K562 (cell line): ENCODE data around the gene SLC15A1. TPM values are rescaled to one million over a fixed set of nuclear protein-coding genes. Genes with fewer than 3 reads are reported as not detected.

ENCODE experiments used
- ATAC-seq: fragments of 200-7000 bp; cut with Tn5 transposase; 3 replicates; pipeline ENCODE4 v1.9.1; 2020; ENCODE audit warnings: moderate library complexity
- BruUV-seq: library from RNA; stranded (reverse); fragments of 400-500 nt; replicated peaks from 2 replicates; lab custom pipeline; 2021; lab: Mats Ljungman, UMichigan
- CTCF ChIA-PET: fragments of 300-600 bp; formaldehyde crosslinking; extraction: SDS; loops from one replicate; lab custom pipeline; 2021; ENCODE audit warnings: low intra/inter-chr PET ratio; lab: Yijun Ruan, JAX
- POLR2A ChIA-PET: fragments of 300-600, 350-650 bp; sonication (Branson Sonifier 250); formaldehyde crosslinking; extraction: SDS; loops from one replicate; lab custom pipeline; 2021; ENCODE audit warnings: antibody characterized with exemption, inconsistent platforms; lab: Yijun Ruan, JAX
- DNase-seq, 4 experiments: peaks; one replicate each; pipeline versions ENCODE4 v3.0.0 to v3.0.0-alpha.2; 2011 to 2018; ENCODE audit warnings: low spot score in 3 of 4, mixed read lengths in 3 of 4; ENCODE audit errors: extremely low read depth in 1 of 4
- FAIRE-seq: peaks from 2 replicates; lab custom pipeline; 2011; peaks lifted over from hg19 to GRCh38; lab: Jason Lieb, UNC
- H2AFZ ChIP-seq: 2 replicates; pipeline ENCODE4 v1.6.0; 2011; ENCODE audit warnings: low read depth, low read length, control low read depth, inconsistent platforms
- H3K27ac ChIP-seq: fragments of 200-600 bp; 3 replicates; pipeline ENCODE4 v1.8.0; 2011; ENCODE audit warnings: low read depth, mild to moderate bottlenecking, control low read depth, inconsistent platforms, low read length, moderate library complexity, mixed read lengths; ENCODE audit errors: extremely low read depth
- H3K27me3 ChIP-seq, 2 experiments: fragments of 300-600 bp in 1 of 2; 2 replicates in 1 of 2; 3 replicates in 1 of 2; pipeline versions ENCODE4 v1.6.0 to v1.8.0; 2011; ENCODE audit warnings: inconsistent platforms in 2 of 2, low read length in 2 of 2, mild to moderate bottlenecking in 1 of 2, mixed read lengths in 1 of 2, moderate library complexity in 1 of 2; ENCODE audit not compliant: control insufficient read depth in 2 of 2, insufficient read depth in 2 of 2
- H3K36me3 ChIP-seq: fragments of 300-600 bp; 3 replicates; pipeline ENCODE4 v1.8.0; 2011; ENCODE audit warnings: mild to moderate bottlenecking, low read length, inconsistent platforms; ENCODE audit not compliant: control insufficient read depth, insufficient read depth
- H3K4me1 ChIP-seq, 2 experiments: fragments of 200-600 bp in 1 of 2; replicated peaks in 1 of 2; 2 replicates in 1 of 2; 3 replicates in 1 of 2; pipeline versions ENCODE4 v1.5.1 to v1.8.0; 2011; ENCODE audit warnings: inconsistent platforms in 2 of 2, low read length in 2 of 2, mild to moderate bottlenecking in 1 of 2, mixed read lengths in 1 of 2, moderate library complexity in 1 of 2; ENCODE audit not compliant: control insufficient read depth in 2 of 2, insufficient read depth in 2 of 2
- H3K4me2 ChIP-seq: 2 replicates; pipeline ENCODE4 v1.6.1; 2011; ENCODE audit warnings: low read length, control low read depth, inconsistent platforms, mixed read lengths; ENCODE audit not compliant: insufficient read depth
- H3K4me3 ChIP-seq: fragments of 200-600 bp; sonication (generic), shearing (Covaris generic); 2 replicates; pipeline ENCODE4 v1.5.1; 2016; ENCODE audit warnings: control low read depth, inconsistent platforms
- H3K79me2 ChIP-seq: fragments of 200-600 bp; 3 replicates; pipeline ENCODE4 v1.8.0; 2011; ENCODE audit warnings: low read length, inconsistent platforms; ENCODE audit not compliant: control insufficient read depth, insufficient read depth
- H3K9ac ChIP-seq, 2 experiments: 2 replicates each; pipeline versions ENCODE4 v1.6.0 to v1.6.1; 2011; ENCODE audit warnings: low read depth in 2 of 2, low read length in 2 of 2, control low read depth in 1 of 2, inconsistent platforms in 1 of 2, mild to moderate bottlenecking in 1 of 2, mixed read lengths in 1 of 2; ENCODE audit not compliant: insufficient read depth in 1 of 2
- H3K9me1 ChIP-seq: one replicate; pipeline ENCODE4 v1.6.0; 2011; ENCODE audit warnings: inconsistent platforms, mild to moderate bottlenecking, low read length, moderate library complexity; ENCODE audit not compliant: control insufficient read depth, insufficient read depth
- H3K9me3 ChIP-seq: replicated peaks from 2 replicates; pipeline ENCODE4 v1.5.1; 2011; ENCODE audit warnings: low read depth, low read length, inconsistent platforms; ENCODE audit not compliant: control insufficient read depth, insufficient read depth
- H4K20me1 ChIP-seq: replicated peaks from 2 replicates; pipeline ENCODE4 v1.6.1; 2011; ENCODE audit warnings: low read length, inconsistent platforms, mixed read lengths; ENCODE audit not compliant: control insufficient read depth, insufficient read depth
- FOSL1 ChIP-seq: fragments of 200-800 bp; sonication (Bioruptor generic); conservative IDR thresholded peaks from 2 replicates; pipeline ENCODE4 v1.6.1; 2016; ENCODE audit warnings: missing genetic modification characterization, missing compliant biosample characterization
- TOE1 ChIP-seq, 2 experiments: fragments of 450-650 bp in 1 of 2; sonication (generic) in 1 of 2; formaldehyde crosslinking in 1 of 2; IDR thresholded peaks; 2 replicates each; pipeline versions ENCODE4 v1.7.1 to v1.8.0; 2016 to 2022; ENCODE audit warnings: borderline replicate concordance in 2 of 2, mild to moderate bottlenecking in 2 of 2, antibody characterized with exemption in 1 of 2, inconsistent platforms in 1 of 2, low read depth in 1 of 2, missing genetic modification reagents in 1 of 2, moderate library complexity in 1 of 2
- WGBS: fragments of 100-300 bp; shearing (Covaris generic); methylation state at CpG from one replicate; pipeline ENCODE4 v1.1.6; 2016; ENCODE audit warnings: low coverage, mixed read lengths; ENCODE audit not compliant: insufficient coverage; ENCODE audit errors: missing lambda C conversion rate; 5-methylcytosine and 5-hydroxymethylcytosine counted together
- in situ Hi-C: fragments of 300-500 bp; cut with MboI; formaldehyde crosslinking; loops from 4 replicates; pipeline ENCODE4 v1.15.0; 2018; ENCODE audit warnings: inconsistent platforms, mixed read lengths
- intact Hi-C: fragments of 100-400 bp; cut with micrococcal nuclease; formaldehyde crosslinking; loops from 2 replicates; pipeline ENCODE4 v1.14.2; 2022
- polyA plus RNA-seq, 8 experiments: library from polyadenylated mRNA; depleted of rRNA in 4 of 8; stranded (reverse) in 5 of 8; unstranded in 3 of 8; fragments of >200 nt; fragmentation: Nextera tagmentation in 2 of 8; fragmentation: Illumina TruSeq in 1 of 8; extraction: Ambion mirVana in 2 of 8; extraction: Trizol in 1 of 8; gene quantifications; 2 replicates each; pipeline versions ENCODE4 v1.2.1 to v1.2.3, GENCODE V29; 2011 to 2014; ENCODE audit warnings: inconsistent platforms in 1 of 8, missing spikeins in 1 of 8
- total RNA-seq, 7 experiments: library from RNA; depleted of rRNA in 6 of 7; stranded (reverse); fragments of >200 nt in 6 of 7; fragmentation: Illumina TruSeq in 2 of 7; extraction: Trizol in 2 of 7; gene quantifications; 2 replicates each; pipeline versions ENCODE4 v1.2.1 to v1.2.3, GENCODE V29; 2011 to 2021; ENCODE audit warnings: low replicate concordance in 1 of 7
- TF ChIP-seq, protein P1 (sequence below): fragments of 200-400 bp; formaldehyde crosslinking; IDR thresholded peaks from 2 replicates; pipeline ENCODE4 v1.6.1; 2017; ENCODE audit warnings: mild to moderate bottlenecking, low read depth, low read length, moderate library complexity

The SLC15A1 gene
- total and polyA plus RNA-seq, 9 of the 15 experiments (the other 6 are each of a cell fraction or from before 2014, with no cell fraction given), result not detected

DNA sequence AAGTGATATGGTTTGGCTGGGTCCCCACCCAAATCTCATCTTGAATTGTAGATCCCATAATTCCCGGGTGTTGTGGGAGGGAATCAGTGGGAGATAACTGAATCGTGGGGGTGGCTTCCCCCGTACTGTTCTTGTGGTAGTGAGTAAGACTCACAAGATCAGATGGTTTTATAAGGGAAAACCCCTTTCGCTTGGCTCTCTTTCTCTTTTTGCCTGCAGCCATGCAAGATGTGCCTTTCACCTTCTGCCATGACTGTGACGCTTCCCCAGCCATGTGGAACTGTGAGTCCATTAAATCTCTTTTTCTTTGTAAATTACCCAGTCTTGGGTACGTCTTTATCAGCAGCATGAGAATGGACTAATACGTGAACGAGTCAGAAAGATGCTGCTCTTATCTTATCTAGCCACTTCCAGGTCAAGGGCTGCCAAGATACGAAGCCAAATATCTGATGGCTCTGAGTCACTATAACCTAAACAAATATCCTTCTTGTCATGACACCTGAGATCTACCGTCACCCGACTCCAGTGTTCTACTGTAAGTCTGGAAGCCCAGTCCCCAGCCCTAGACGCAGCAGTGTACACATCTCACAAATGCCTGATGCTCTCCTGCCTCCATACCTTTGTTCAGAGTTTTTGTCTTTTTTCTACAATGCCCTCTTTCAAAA, 45.9 kb downstream of the SLC15A1 start:
- ATAC-seq, result no peak
- in situ Hi-C loops, result no loop called here
- no peaks in the 10 kb centered on the region for H3K9me1 ChIP-seq
- no peak overlapping the region for H3K4me3 ChIP-seq
- H3K4me1 ChIP-seq, result no peaks in the 10 kb centered on the region
- DNase-seq, result no peak
- H3K27ac ChIP-seq, result no peak overlapping the region
- WGBS, result 2% methylated on average over 12 of the region's 12 CpGs
- H3K9ac ChIP-seq, result no peak overlapping the region
- H3K9me3 ChIP-seq, result no peaks in the 10 kb centered on the region
- no peak for FAIRE-seq
- POLR2A ChIA-PET, result no interaction called here
- no TSS peak for BruUV-seq
- no peaks in the 10 kb centered on the region for H3K36me3 ChIP-seq
- TF ChIP-seq, protein P1, sequence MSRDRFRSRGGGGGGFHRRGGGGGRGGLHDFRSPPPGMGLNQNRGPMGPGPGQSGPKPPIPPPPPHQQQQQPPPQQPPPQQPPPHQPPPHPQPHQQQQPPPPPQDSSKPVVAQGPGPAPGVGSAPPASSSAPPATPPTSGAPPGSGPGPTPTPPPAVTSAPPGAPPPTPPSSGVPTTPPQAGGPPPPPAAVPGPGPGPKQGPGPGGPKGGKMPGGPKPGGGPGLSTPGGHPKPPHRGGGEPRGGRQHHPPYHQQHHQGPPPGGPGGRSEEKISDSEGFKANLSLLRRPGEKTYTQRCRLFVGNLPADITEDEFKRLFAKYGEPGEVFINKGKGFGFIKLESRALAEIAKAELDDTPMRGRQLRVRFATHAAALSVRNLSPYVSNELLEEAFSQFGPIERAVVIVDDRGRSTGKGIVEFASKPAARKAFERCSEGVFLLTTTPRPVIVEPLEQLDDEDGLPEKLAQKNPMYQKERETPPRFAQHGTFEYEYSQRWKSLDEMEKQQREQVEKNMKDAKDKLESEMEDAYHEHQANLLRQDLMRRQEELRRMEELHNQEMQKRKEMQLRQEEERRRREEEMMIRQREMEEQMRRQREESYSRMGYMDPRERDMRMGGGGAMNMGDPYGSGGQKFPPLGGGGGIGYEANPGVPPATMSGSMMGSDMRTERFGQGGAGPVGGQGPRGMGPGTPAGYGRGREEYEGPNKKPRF, result no peak
- TF ChIP-seq FOSL1 (tag) (peak; percentile 21; the same call in 1 of the 2 replicates), TOE1 (IDR thresholded peaks at IDR 0.05; ENCODE audit: borderline replicate concordance) (no peak), TOE1 (CRISPR knock-in tag; IDR thresholded peaks at IDR 0.05; ENCODE audit: borderline replicate concordance, low read depth) (no peak)
- TF ChIP-seq, all 486 proteins: peak for 1
- intact Hi-C loops, result no loop called here
- H3K79me2 ChIP-seq, result no peaks in the 10 kb centered on the region
- no peak overlapping the region for H3K4me2 ChIP-seq
- CTCF ChIA-PET, result no interaction called here
- no peaks in the 10 kb centered on the region for H4K20me1 ChIP-seq
- H2AFZ ChIP-seq, result no peak overlapping the region
- peaks cover 3 to 11% of the 10 kb centered on the region in 2 experiments; a peak in 4 of 5 replicates for H3K27me3 ChIP-seq
